Measurements from ENCODE around the gene MED25.
A peak's percentile ranks its signal among the peaks of the same experiment; 100 is the strongest.

MED25 gene

GRCh38 chr19:49861107-49861506 lies 43.0 kb downstream of the MED25 start:
- H3K4me3 ChIP-seq (ENCODE audit: low read depth, low read length): no peak overlapping the region
- DNase-seq (ENCODE audit: low read depth): peak; percentile 4
- TF ChIP-seq CTCF (IDR thresholded peaks at IDR 0.05; ENCODE audit: insufficient read depth, low read depth, low read length, missing control alignments): no peak

GRCh38 chr19:49861541-49862378 lies 43.7 kb downstream of the MED25 start:
- peak; percentile 5 for DNase-seq (ENCODE audit: low read depth)
- no peak overlapping the region for H3K4me3 ChIP-seq (ENCODE audit: low read depth, low read length)
- TF ChIP-seq CTCF (IDR thresholded peaks at IDR 0.05; ENCODE audit: insufficient read depth, low read depth, low read length, missing control alignments): no peak

DNA sequence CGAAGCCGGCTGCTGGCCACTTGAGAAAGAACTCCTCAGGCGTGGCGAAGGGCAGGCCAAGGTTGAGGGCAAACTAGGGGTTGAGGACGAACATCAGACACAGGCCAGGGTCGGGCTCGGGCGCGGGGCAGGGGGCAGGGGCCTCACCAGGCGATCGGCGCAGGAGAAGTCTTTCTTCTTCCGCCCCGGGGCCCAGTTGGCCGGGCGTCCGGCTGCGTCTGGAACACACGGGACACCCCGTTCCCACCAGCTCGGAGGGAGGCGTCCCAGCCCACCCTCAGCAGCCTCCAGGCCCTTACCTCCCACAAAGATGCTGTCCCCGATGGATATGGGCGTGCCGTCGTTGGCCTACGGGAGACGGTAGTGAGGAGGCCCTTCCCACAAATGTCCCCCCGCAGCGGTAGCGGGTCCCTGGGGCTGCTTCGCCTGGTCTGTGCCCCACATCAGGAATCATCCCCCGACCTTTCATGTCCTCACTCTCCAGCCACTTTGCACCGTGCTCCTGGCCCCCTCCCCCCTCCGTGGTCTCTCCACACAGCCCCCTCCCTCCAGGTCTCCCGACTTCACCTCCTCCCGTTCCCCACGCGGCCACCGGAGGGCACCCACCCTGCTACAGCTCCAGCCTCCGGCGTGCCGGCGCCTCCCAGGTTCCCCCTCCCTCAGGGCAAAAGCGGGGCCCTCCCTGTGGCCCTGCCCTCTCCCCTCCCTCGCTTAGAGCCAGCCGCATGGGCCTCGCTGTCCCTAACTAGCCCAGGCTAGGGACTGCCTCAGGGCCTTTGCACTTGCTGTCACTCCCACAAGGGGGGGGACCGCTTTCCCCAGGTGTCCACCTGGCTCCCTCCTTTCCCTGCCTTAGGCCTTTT lies 44.5 kb downstream of the MED25 start:
- TF ChIP-seq CTCF (IDR thresholded peaks at IDR 0.05; ENCODE audit: insufficient read depth, low read depth, low read length, missing control alignments): peak; percentile 16
- no peak overlapping the region for H3K4me3 ChIP-seq (ENCODE audit: low read depth, low read length)
- DNase-seq (ENCODE audit: low read depth): peak; percentile 21

- H3K4me3 ChIP-seq (ENCODE audit: low read depth, low read length): no peak overlapping the region
- DNase-seq (ENCODE audit: low read depth): no peak
- TF ChIP-seq CTCF (IDR thresholded peaks at IDR 0.05; ENCODE audit: insufficient read depth, low read depth, low read length, missing control alignments): no peak
These were observed 45.3 kb downstream of the MED25 start for GRCh38 chr19:49863254-49863934.

DNA sequence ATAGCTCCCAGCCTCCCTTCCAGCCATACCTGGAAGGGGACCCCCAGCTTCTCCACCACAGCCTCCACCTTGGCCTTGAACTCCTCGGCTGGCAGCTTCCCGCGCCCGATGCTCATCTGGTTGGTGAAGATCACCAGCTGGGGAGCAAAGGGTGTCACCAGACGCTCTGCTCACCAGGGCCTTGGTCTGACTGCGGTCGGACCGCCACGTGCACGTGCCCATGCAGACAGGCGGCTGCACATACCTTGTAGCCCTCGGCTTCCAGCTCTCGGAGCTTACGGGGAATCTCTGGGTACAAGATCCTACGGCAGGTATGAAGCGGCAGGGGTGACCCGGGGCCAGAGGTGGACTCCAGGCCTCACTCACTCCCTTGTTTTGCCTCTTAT lies 45.8 kb downstream of the MED25 start:
- TF ChIP-seq CTCF (IDR thresholded peaks at IDR 0.05; ENCODE audit: insufficient read depth, low read depth, low read length, missing control alignments): no peak
- DNase-seq (ENCODE audit: low read depth): no peak

GRCh38 chr19:49864890-49865289 lies 46.8 kb downstream of the MED25 start:
- H3K4me3 ChIP-seq (ENCODE audit: low read depth, low read length): no peak overlapping the region
- DNase-seq (ENCODE audit: low read depth): no peak
- no peak for TF ChIP-seq CTCF (IDR thresholded peaks at IDR 0.05; ENCODE audit: insufficient read depth, low read depth, low read length, missing control alignments)

More for the DNA sequence above, 45.8 kb downstream of the MED25 start:
- H3K4me3 ChIP-seq (ENCODE audit: low read depth, low read length): no peak overlapping the region
